SH-SY5Y (cell line): ENCODE data around the gene DMAC1.

Experiments used
- GATA2 ChIP-seq: IDR thresholded peaks from 2 replicates; pipeline ENCODE4 v1.6.1; 2011; ENCODE audit warnings: mild to moderate bottlenecking, low read depth, low read length
- GATA3 ChIP-seq: IDR thresholded peaks from 2 replicates; pipeline ENCODE4 v1.6.1; 2011; ENCODE audit warnings: low read depth, mild to moderate bottlenecking, low read length, moderate library complexity

DMAC1 gene, protein sequence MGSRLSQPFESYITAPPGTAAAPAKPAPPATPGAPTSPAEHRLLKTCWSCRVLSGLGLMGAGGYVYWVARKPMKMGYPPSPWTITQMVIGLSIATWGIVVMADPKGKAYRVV

DNA sequence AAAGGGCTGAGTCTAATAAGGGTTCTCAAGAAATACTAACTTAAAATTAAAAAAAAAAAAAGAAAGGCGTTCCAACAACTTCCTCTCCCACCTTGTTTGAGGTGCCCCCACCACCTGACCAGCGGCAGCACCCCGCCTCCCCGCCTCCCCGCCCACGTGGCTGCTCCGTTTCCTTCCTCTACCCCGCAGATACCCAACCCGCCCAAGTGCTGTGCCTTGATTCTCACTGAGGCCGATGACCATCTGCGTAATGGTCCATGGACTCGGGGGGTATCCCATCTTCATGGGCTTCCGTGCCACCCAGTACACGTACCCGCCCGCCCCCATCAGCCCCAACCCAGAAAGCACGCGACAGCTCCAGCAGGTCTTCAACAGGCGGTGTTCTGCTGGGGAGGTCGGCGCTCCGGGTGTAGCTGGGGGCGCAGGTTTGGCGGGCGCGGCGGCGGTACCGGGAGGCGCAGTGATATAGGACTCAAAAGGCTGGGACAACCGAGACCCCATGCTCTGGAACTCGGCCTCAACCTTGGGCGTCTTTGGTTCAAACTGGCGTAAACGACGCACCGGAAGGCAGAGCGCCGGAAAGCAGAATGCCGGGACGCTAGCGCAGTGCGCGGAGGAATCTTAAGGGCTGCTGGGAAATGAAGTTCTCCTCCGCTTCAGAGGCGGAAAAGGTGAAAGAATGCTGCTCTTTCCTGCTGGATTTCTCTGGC is at the start of gene DMAC1:
DMAC1 (minus strand) TSS at position 545 of the 710 bp plus-strand sequence; CDS start at position 501, 44 bp downstream.
- TF ChIP-seq GATA2 (no peak), GATA3 (no peak)

- TF ChIP-seq GATA2 (no peak), GATA3 (no peak)
These were observed 49.8 kb upstream of the DMAC1 start for GRCh38 chr9:7849362-7849761.

DNA sequence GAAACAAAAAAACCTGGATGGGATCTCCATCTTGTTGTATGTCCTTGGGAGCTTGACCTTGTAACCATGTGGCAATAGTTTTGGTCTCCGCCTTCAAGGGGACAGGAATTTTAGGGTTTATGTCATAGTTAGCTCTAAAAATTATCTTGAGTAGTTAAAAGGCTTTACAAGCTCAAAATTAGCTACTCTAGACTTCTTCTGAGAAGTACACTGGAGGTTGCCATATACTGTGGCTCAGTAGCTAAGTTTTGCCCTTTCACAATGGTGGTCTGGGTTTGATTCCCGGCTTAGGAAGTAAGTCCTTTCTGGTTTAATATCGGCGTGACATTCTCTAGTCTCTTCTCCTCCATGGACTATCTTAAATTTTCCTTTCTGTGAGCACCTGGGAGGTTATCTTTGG is 48.9 kb upstream of the DMAC1 start:
- TF ChIP-seq GATA3 (no peak), GATA2 (no peak)

GRCh38 chr9:7844242-7844641 is 44.7 kb upstream of the DMAC1 start:
- TF ChIP-seq GATA3 (no peak), GATA2 (no peak)

GRCh38 chr9:7841831-7842230 is 42.3 kb upstream of the DMAC1 start:
- TF ChIP-seq GATA3 (no peak), GATA2 (no peak)

DNA sequence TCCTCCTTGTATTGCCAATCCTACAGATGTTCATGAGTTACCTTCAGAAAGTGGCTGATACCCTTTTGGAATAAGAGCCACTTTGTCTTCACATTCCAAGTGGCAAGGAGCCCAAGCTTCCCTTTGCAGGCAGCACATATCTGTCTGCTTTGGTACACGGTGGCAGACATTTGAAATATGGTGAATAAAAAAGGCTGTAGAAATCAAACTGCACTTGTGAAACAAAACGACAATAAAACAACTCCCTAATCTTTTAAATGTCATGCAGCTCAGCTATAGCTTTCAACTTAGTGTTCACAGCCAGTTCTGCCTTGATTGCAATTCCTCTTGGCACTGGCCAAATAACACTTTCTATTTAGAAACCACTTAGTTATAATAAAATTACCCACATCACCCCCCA is 35.0 kb upstream of the DMAC1 start:
- no peak for TF ChIP-seq GATA3
- TF ChIP-seq GATA2 = no peak

DNA sequence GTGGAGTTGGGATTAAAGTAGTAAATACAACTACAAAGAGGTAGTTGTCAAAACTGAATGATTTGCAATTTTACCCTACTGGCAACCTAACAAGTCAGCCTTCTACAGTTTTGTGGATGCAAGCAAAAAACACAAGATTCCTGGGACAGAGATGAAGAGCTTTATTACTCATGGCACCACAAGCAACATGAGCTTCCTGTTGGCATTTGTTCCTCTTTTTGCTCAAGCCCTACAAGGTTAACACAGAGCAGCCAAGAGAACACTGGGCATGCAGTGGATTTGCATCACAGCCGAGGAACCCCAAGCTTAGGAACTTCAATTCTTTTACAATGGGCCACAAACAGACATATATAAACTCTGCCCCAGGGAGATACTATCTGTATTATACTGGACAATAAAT is 28.8 kb upstream of the DMAC1 start:
- no peak for TF ChIP-seq GATA2
- no peak for TF ChIP-seq GATA3

DNA sequence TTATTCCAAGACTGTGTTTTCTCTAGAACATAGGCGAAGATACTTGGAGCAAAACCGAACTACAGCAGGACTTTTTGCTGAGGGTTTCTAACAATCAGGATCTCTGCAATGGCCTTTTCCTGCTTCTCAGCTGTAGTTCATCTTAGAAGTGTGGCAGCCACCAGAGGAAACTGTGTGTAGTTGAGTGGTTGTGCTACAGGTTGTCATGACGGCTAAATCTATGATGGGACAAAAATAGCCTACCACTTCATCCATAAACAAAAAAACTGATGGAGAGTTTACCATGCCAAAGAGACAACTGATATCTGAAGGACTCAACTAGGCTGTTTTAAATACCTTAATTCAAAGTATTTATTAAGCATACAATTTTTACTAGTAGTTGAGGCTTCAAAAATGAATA is 28.2 kb upstream of the DMAC1 start:
- TF ChIP-seq GATA2 = no peak
- no peak for TF ChIP-seq GATA3

DNA sequence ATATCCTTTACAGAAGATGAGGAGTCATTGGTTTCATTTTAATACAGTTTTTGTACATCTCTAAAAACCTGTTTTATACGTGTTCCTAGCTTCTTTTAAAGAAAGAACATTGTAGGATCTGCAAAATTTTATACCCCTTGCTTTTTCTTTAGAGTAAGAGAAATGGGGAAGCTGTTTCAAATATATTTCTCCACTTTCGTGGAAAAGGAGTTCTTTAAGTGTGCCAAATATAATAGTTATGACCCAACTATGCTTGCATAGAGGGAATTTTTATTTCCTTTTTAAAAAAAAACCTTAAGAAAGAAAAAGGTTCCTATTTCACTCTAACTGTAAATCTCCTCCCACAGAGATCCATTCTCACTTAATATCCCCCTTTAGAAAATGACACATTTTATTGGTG is 27.5 kb upstream of the DMAC1 start:
- TF ChIP-seq GATA3 (no peak), GATA2 (no peak)

DNA sequence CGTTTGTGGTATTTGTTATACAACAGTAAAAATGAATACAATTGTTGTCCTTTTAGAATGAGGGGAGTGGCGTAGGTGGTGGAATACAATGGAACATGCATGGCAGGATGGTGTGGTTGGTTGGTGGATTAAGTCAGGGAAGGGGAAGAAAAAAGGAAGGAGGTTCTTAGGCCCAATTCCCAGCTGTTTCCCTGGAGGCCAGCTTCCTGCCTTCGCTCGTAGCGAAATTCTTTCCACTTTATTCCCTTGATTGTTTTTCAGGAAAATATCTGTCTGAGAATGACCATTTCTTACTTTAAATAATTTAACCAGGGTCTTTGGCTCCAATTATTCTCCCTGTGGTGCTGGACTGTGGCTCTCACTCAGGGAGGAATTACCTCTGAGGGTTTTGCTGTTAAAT is 24.1 kb upstream of the DMAC1 start:
- TF ChIP-seq GATA2 (no peak), GATA3 (no peak)

- no peak for TF ChIP-seq GATA3
- no peak for TF ChIP-seq GATA2
These were observed 20.4 kb upstream of the DMAC1 start for GRCh38 chr9:7819984-7820383.

DNA sequence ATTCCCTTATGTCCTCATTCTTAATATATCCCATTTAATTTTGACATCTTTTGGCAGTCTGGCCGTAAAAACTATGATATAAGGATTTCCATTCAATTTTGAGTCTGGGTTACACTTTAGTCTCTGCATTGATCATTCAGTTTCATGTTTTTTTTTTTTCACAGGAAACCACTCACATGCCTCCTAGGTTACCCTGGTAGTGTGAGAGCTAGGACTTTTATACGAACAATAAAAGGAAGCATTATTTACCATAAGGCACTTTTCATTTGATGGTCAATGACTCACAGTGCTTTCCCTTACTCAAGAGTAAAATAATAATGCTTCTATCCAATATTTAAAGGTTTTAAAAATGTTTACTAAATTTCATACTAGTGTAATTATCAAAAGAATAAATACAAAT is 16.4 kb upstream of the DMAC1 start:
- no peak for TF ChIP-seq GATA3
- no peak for TF ChIP-seq GATA2

GRCh38 chr9:7813030-7813429 is 13.5 kb upstream of the DMAC1 start:
- TF ChIP-seq GATA2 (no peak), GATA3 (no peak)

DNA sequence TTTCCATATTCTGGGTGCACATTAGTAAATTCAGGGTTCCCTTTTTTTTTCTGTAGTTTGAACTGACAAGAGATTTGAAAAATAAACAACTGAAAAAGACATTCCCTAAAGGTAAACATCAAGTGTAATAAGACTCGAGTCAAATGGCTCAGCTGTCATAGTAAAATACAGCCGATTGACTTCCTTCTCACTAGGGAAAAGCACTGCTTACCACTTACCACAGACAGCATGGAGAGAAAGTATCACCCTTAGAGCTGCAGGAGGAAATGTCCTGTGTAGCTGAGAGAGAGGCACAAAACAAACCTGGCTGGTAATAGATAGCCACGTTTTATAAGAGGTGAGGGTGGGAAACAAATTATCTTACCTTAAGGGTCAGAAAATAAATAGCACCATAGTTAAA is 12.1 kb upstream of the DMAC1 start:
- TF ChIP-seq GATA2 (no peak), GATA3 (no peak)

GRCh38 chr9:7802666-7803065 is 3.1 kb upstream of the DMAC1 start:
- TF ChIP-seq GATA2 (no peak), GATA3 (no peak)

DNA sequence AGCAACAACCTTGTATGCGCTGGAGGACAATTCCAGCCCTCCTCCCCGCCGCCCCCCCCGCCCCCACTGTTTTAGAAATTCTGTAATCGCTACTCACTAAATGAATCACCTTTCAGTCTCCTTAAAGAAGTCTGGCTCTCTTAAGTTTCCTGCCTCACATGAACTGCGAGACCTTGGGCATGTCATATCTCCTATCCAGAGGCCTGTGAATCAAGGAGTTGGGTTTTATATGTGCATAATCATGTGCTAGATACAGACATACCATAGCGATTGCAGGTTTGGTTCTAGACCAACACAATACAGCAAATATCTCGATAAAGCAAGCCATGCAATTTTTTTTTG is 337 bp upstream of the DMAC1 start:
- TF ChIP-seq GATA3 = no peak

DNA sequence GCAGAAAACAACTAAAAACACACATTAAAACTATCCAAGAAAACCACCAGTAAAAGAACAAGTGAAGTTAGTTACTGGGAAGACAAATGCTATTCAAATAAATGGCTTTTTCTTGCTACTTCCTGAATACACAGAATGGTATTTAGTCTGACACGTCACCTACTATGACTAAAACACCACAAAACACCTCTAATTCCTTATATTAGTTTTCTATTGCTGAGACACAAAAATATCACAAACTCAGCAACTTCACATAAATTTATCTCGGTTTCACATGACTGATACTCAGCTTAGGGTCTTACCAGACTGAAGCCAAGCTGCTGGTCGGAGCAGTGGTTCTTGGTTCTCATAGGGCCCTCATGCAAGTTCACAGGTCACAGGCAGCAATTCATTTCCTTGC is 5.4 kb downstream of the DMAC1 start:
- TF ChIP-seq GATA3 (no peak), GATA2 (no peak)

DNA sequence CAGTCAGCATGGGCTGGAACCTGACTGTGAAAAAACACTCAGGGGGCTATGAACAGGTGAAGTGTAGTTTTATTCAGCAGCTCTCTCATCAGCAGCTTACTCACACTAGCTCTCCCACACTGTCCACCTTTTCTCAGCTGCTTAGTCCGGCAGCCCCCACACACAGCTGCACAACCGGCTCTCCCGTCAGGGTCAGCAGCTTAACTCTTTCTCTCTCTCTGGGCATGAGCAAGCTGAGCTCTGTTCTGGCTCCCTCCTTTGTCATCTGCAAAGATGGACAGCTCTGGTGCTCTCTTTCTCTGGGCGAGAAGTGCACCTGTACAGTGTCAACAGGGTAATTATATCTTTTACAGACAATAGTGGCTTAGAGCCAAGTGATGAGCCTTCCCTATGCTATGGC is 8.2 kb downstream of the DMAC1 start:
- TF ChIP-seq GATA2 (no peak), GATA3 (no peak)
